Stimulated activated naive CD8-positive, alpha-beta T cell treated with anti-CD3 and anti-CD28 coated beads, Interleukin-15, amount 100 ng/mL, for 72 hours (primary cell): Measurements from ENCODE around the gene CA7.
A peak's percentile ranks its signal among the peaks of the same experiment; 100 is the strongest.

Experiments
- ATAC-seq: fragments of 150-1000 bp; cut with Tn5 transposase; 2 replicates; pipeline ENCODE4 v1.10.0; 2021; ENCODE audit warnings: mild to moderate bottlenecking, moderate library complexity
- DNase-seq, 2 donors: peaks; one replicate each; pipeline ENCODE4 v3.0.0; 2021 to 2022
- H3K27ac Mint-ChIP-seq, 2 donors: one replicate each; pipeline ENCODE4 v1.8.0; 2022; ENCODE audit warnings: mild to moderate bottlenecking in 2 of 2, mixed read lengths in 2 of 2, moderate library complexity in 2 of 2
- H3K27me3 Mint-ChIP-seq: one replicate; pipeline ENCODE4 v1.8.0; 2022; ENCODE audit warnings: mixed read lengths
- H3K4me1 Mint-ChIP-seq: one replicate; pipeline ENCODE4 v1.8.0; 2022; ENCODE audit warnings: mild to moderate bottlenecking, mixed read lengths
- H3K4me3 Mint-ChIP-seq, 2 donors: one replicate each; pipeline ENCODE4 v1.8.0; 2022; ENCODE audit warnings: mild to moderate bottlenecking in 2 of 2, mixed read lengths in 2 of 2, moderate library complexity in 1 of 2
- H3K9me3 Mint-ChIP-seq, 2 donors: one replicate each; pipeline ENCODE4 v1.8.0; 2022; ENCODE audit warnings: mixed read lengths in 2 of 2

CA7 gene

DNA sequence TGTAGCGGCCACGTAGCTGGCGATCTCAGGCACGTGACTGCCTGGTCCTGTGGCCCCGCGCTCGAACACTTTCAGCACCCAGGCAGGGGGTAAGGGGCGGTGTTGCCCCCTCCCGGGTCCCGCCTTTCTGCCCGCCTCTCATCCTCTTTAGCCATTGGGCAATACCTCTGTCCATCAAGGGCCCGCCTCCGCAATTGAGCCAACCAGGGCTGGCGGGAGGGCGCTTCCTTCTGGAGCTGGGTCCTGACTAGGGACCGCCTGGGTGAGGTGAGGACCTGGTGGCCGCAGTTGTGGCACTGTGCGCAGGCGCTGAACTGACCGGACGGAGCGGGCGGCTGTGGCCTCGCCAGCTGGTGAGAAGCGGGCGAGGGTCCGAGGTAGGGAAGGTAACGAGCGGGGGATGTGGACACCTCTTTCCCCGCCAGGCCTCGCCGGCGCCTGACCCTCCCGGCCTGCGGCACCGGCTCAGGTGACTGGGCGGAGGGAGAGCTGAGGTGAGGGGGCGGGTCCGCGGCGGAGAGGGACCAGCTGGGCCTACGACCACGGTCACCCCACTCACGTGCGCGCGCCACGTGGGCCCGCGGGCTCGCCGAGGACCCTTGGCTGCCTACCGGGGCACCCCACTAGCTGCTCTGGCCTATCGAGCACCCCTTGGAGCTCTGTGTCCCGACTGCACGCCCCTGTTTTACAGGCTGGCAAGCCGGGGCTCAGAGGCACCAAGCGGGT, 36.2 kb downstream of the CA7 start, which contains the start of gene PDP2:
PDP2 (plus strand) TSS at position 228 of the 726 bp plus-strand sequence. CDS start 3,770 bp downstream, outside the sequence.
- Mint-ChIP-seq H3K27me3 (no peaks in the 10 kb centered on the region), H3K27ac (peak within 1 kb of the TSS; percentile 97 to 99), H3K9me3 (peaks cover 5 to 7% of the 10 kb centered on the region in 2 donors), H3K4me3 (peak within 1 kb of the TSS; percentile 93 to 98), H3K4me1 (peaks cover 66% of the 10 kb centered on the region)
- ATAC-seq (peak; percentile 94), DNase-seq (peak; percentile 90 to 94)

DNA sequence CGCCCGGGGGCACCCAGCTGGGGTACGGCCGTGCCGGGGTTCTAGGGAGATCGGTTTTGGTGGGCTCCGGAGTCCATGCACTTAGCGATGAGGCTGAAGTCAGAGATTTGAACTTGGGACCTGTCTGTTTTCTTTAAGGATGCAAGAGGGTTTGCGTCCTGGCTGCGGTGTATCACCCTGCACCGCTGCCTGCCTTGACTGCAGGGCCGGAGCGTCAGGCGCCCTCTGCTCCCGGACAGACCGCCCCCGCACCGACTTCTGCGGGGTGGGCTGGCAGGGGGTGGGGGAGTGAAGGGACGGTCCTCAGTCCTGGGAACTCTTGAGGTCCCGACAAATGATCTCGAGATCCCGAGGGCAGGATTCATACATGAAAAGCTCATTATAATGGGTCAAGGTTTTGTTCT, 36.8 kb downstream of the CA7 start:
- Mint-ChIP-seq H3K27ac (no peak overlapping the region), H3K4me3 (peak overlapping the region; percentile 93 to 98), H3K9me3 (peaks cover 4 to 5% of the 10 kb centered on the region in 2 donors), H3K27me3 (no peaks in the 10 kb centered on the region), H3K4me1 (peaks cover 64% of the 10 kb centered on the region)
- peak; percentile 9 for ATAC-seq
- DNase-seq, result peak in 1 of 2 donors; percentile 52

DNA sequence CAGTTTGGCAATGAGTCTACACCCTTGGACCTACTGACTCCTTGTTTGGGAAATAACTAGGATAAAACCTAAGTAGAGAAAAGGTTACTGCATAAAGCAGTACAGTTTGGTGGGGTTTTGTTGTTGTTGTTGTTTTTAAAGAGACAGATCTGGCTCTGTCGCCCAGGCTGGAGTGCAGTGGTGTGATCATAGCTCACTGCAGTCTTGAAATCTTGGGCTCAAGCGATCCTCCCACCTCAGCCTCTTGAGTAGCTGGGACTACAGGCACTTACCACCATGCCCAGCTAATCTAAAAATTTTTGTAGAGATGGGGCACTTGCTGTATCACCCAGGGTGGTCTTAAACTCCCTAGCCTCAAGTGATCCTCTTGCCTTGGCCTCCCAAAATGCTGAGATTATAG, 37.3 kb downstream of the CA7 start:
- ATAC-seq (no peak), DNase-seq (no peak)
- H3K4me1 Mint-ChIP-seq, result peaks cover 61% of the 10 kb centered on the region
- no peaks in the 10 kb centered on the region for H3K9me3 Mint-ChIP-seq
- H3K4me3 Mint-ChIP-seq, result peak overlapping the region; percentile 93 to 98
- H3K27me3 Mint-ChIP-seq, result no peaks in the 10 kb centered on the region
- H3K27ac Mint-ChIP-seq, result no peak overlapping the region

DNA sequence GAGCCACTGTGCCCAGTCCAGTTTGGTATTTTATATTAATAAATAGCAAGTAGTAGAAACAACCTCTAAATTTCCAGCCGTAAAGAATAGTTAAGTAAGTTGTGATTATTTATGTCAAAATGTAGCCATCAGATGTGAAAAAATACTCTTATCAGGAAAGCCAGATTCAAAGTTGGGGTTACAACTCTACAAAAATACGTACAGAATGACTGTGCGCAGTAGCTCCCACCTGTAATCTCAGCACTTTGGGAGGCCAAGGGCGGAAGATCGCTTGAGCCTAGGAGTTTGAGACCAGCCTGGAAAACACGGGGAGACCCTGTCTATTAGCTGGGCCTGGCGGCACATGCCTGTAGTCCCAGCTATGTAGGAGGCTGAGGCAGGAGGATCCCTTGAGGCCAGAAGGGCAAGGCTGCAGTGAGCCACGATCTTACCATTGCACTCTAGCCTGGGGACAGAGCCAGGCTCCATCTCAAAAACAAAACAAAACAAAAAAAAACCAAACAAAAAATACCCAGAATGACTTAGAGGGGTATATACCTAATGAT, 37.8 kb downstream of the CA7 start:
- Mint-ChIP-seq H3K4me3 (peak overlapping the region; percentile 43 to 93), H3K27ac (no peak overlapping the region)
- ATAC-seq, result no peak

DNA sequence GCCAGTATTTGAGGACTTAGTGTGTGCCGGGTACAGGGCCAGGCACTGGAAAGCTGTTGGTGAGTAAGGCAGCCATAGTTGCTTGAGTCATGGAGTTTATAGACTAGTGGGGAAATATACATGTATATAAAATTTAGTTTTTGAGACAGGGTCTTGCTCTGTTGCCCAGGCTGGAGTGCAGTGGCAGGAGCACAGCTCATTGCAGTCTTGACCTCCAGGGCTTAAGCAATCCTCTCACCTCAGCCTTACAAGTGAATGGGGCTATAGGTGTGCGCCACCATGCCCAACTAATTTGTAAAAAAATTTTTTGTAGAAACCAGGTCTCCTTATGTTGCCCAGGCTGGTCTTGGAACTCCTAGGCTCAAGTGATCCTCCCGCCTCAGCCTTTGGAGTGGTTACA, 38.5 kb downstream of the CA7 start:
- H3K9me3 Mint-ChIP-seq, result no peaks in the 10 kb centered on the region
- ATAC-seq (no peak), DNase-seq (no peak)
- H3K27ac Mint-ChIP-seq, result no peak overlapping the region
- H3K4me1 Mint-ChIP-seq, result peaks cover 70% of the 10 kb centered on the region
- H3K27me3 Mint-ChIP-seq, result no peaks in the 10 kb centered on the region
- peak overlapping the region in 1 of 2 donors; percentile 4 for H3K4me3 Mint-ChIP-seq

More for the DNA sequence above, 37.8 kb downstream of the CA7 start:
- Mint-ChIP-seq H3K9me3 (no peaks in the 10 kb centered on the region), H3K27me3 (no peaks in the 10 kb centered on the region), H3K4me1 (peaks cover 65% of the 10 kb centered on the region)
- DNase-seq, result no peak

DNA sequence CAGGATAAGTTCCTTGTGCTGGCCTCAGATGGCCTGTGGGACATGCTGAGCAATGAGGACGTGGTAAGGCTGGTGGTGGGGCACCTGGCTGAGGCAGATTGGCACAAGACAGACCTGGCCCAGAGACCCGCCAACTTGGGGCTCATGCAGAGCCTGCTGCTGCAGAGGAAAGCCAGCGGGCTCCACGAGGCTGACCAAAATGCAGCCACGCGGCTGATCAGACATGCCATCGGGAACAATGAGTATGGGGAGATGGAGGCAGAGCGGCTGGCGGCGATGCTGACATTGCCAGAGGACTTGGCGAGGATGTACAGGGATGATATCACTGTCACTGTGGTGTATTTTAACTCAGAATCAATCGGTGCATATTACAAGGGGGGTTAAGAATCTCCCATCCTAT, 41.3 kb downstream of the CA7 start:
- Mint-ChIP-seq H3K4me3 (no peak overlapping the region), H3K4me1 (peaks cover 56% of the 10 kb centered on the region), H3K9me3 (no peaks in the 10 kb centered on the region), H3K27ac (no peak overlapping the region), H3K27me3 (no peaks in the 10 kb centered on the region)
- DNase-seq (no peak), ATAC-seq (no peak)

DNA sequence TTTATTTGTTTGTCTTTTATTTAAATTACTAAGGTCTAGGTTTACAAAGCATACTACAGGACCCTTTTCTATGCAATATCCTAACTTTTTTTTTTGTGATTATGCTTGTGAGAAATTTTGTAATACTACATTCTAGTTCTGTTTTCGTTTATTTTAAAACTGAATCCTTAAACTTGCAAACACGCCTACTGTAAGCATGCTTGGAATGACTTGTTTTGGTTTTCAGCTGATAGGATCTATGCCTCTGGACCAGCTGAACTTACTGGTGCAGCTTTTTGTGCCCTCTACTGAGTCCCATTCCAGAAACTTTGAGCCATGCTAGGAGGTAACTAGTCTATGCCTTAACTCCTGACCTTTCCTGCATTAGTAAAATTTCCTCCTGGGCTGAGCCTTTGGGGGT, 42.1 kb downstream of the CA7 start:
- Mint-ChIP-seq H3K4me3 (no peak overlapping the region), H3K27me3 (no peaks in the 10 kb centered on the region)
- ATAC-seq, result no peak

DNA sequence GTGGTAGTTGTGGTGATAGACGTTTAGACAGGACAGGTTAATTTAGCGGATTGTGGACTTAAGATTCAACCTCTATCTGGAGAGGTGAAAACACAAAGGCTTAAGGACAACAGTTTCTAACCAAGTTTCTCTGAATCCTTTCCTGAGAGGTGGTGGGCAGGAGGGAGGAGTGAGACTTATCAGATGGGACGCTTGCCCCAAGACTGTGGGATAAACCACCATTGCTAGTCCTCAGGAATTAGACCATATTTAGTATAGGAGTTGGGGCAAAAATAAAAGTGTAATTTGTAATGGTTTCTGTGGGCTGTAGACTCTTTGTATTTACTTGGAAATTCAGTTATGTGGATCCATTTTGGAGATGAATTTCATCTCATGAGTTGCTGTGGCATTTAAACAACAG, 42.7 kb downstream of the CA7 start:
- Mint-ChIP-seq H3K27ac (no peak overlapping the region), H3K4me3 (no peak overlapping the region), H3K4me1 (peaks cover 52% of the 10 kb centered on the region), H3K9me3 (no peaks in the 10 kb centered on the region), H3K27me3 (no peaks in the 10 kb centered on the region)
- ATAC-seq (no peak), DNase-seq (no peak)

More for the DNA sequence above, 42.1 kb downstream of the CA7 start:
- Mint-ChIP-seq H3K9me3 (no peaks in the 10 kb centered on the region), H3K4me1 (peaks cover 56% of the 10 kb centered on the region), H3K27ac (no peak overlapping the region)
- no peak for DNase-seq

DNA sequence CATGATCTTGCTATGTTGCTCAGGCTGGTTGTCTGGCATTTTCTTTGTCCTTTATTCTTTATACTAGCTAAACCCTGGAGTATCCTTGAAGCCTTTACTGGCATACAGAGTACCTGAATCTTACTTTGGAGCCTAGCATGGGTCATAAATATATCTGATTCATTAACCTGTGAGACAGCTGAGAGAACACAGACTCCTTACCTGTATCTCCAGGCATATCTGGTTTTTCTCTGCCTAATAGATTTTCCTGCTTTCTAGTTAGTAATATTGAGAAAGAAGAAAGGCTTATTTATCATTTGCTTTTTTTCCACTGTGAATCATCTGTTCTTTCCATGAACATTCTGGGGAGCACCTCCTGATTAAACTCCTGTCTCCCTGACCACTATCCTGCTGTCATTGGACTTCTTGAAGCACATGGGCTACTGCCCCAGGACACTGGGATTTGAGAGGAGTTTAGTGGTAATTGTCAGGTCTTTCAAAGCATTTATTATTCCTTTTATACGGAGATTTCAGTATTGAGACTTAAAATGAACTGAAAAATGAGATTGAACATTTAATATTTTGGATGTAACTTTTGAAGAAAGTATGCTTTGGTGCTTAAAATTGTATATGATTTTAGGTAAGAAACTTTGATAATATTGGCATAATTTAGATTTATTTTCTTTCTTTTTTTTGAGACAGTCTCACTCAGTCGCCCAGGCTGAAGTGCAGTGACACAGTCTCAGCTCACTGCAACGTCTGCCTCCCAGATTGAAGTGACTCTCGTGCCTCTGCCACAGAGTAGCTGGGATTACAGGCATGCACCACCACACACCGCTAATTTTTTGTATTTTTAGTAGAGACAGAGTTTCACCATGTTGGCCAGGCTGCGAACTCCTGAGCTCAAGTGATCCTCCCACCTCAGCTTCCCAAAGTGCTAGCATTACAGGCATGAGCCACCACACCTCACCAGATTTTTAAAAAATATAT, 44.7 kb downstream of the CA7 start:
- Mint-ChIP-seq H3K27me3 (no peaks in the 10 kb centered on the region), H3K27ac (peak overlapping the region; percentile 59 to 79), H3K9me3 (no peaks in the 10 kb centered on the region), H3K4me3 (no peak overlapping the region), H3K4me1 (peaks cover 52% of the 10 kb centered on the region)
- ATAC-seq, result no peak
- no peak for DNase-seq

DNA sequence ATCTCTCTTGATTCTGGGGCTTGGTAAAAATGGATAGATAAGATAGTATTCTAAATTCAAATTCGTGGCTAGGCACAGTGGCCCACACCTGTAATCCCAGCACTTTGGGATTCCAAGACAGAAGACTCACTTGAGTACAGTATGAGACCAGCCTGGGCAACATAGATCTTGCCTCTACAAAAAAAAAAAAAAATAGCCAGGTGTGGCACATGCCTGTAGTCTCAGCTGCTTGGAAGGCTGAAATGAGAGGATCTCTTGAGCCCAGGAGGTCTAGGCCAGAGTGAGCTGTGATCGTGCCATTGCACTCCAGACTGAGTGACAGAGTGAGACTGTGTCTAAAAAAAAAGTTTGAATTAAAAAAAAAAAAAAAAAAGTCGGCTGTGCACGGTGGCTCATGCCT, 45.4 kb downstream of the CA7 start:
- DNase-seq (no peak), ATAC-seq (no peak)
- Mint-ChIP-seq H3K27me3 (no peaks in the 10 kb centered on the region), H3K9me3 (no peaks in the 10 kb centered on the region), H3K4me1 (peaks cover 48% of the 10 kb centered on the region), H3K4me3 (no peak overlapping the region), H3K27ac (peak overlapping the region; percentile 55 to 59)

DNA sequence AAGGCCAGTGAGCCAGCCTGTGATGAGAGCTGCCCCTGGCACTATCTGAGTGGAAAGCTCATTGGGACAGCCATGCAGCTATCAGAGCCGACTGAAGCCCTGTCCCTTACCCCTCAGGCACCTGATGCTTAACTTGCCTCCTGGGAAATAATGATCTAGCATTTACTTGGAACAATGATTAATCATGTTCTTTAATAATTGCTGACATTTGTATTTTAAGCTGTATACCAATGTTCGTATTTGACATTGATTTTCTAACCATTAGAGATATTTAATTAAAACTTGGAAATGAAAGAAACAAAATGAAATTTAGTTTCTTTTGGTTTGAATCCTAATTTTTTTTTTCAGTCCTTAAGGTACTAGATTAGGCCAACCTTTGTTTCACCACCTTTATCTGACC, 46.6 kb downstream of the CA7 start:
- no peak for DNase-seq
- Mint-ChIP-seq H3K27me3 (no peaks in the 10 kb centered on the region), H3K9me3 (no peaks in the 10 kb centered on the region), H3K4me3 (no peak overlapping the region), H3K4me1 (peaks cover 48% of the 10 kb centered on the region), H3K27ac (no peak overlapping the region)
- no peak for ATAC-seq

DNA sequence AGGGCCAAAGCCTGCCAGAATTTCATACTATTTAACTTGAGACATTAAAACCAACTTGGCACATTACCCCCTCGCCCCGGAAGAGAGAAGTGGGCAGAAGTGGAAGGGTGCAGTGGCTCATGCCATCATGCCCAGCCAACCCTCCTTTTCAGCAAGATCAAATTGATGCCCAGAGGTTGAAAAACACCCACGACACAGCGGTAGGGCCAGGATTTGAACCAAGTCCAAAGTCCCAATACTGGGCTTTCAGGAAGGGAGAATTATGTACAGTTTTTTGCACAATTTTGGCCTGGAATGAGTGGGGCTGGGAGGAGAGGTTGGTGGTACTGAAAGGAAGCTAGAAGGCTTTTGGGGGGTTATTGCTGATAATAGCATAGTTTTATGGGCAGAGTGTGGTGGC, 47.1 kb downstream of the CA7 start:
- no peak overlapping the region for H3K27ac Mint-ChIP-seq

DNA sequence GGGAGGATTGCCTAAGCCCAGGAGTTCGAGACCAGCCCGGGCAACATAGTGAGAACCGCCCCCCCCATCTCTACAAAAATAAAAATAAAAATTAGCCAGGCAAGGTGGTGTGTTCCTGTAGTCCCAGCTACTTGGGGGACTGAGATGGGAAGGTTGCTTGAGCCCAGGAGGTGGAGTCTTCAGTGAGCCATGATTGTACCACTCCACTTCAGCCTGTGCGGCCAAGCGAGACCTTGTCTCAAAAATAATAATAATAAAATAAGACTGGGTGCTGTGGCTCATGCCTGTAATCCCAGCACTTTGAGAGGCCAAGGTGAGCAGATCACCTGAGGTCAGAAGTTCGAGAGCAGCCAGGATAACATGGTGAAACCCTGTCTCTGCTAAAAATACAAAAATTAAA, 47.6 kb downstream of the CA7 start:
- Mint-ChIP-seq H3K27me3 (no peaks in the 10 kb centered on the region), H3K9me3 (no peaks in the 10 kb centered on the region), H3K4me3 (no peak overlapping the region), H3K4me1 (peaks cover 46% of the 10 kb centered on the region), H3K27ac (no peak overlapping the region)
- DNase-seq (no peak), ATAC-seq (no peak)

More for the DNA sequence above, 47.1 kb downstream of the CA7 start:
- peaks cover 50% of the 10 kb centered on the region for H3K4me1 Mint-ChIP-seq
- no peak for ATAC-seq
- H3K9me3 Mint-ChIP-seq, result no peaks in the 10 kb centered on the region
- H3K4me3 Mint-ChIP-seq, result no peak overlapping the region
- no peak for DNase-seq
- H3K27me3 Mint-ChIP-seq, result no peaks in the 10 kb centered on the region

DNA sequence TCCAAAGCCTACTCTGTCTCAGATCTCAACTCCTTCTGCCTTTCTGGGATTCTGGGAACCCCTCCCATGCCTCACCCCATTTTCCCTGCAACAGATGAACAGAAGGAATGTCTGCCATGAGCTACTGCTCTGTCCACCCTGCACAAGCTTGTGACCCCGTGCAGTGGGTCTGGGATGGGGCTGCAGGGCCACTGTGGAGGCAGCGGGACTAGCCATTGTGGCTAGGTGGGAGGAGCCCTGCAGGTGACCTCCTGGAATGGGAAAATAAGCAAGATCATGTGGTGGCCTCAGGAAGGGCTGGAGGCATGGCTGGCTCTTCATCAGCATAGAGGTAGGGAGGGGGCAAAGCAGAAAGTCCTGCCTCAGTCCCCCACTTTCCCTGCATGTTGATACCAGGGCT, 49.8 kb downstream of the CA7 start:
- Mint-ChIP-seq H3K27ac (no peak overlapping the region), H3K4me3 (no peak overlapping the region), H3K27me3 (no peaks in the 10 kb centered on the region), H3K9me3 (no peaks in the 10 kb centered on the region), H3K4me1 (peaks cover 25% of the 10 kb centered on the region)
- DNase-seq (no peak), ATAC-seq (no peak)

DNA sequence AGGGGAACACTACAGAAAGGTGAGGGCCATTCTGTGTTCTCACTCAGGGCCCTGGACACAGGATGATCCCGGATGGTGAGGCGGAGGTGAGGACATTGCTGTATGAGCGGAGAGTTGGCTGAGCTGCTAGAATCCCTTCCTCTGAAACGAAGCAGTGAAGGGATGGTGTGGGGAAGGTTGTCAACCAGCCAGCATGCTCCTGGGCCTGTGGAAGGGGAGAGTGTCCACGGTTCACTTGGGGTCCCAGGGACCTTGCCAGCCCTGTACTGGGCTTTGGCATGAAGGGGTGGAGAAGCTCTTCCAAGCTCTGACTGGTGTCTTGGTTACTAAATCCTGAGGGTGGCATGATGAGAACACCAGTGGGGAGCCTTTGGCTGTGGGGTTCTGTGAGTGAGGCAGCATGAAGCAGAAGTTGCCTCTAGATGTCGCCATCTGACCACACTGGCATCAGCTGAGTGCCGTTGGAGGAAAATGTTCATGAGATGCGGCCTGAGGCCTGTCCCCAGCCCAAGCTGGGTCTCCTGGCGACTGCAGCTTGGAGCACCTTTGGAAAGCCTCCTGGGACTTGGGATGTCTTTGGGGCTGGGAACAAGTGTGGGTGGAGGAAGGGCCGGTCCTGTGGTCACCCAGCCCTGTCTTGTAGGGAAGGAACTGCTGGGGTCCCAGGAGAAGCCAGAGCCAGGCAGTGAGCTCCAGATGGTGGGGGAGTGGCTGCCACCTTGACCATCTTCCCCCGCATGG, 50.9 kb downstream of the CA7 start:
- H3K27me3 Mint-ChIP-seq, result no peaks in the 10 kb centered on the region
- peaks cover 25% of the 10 kb centered on the region for H3K4me1 Mint-ChIP-seq
- DNase-seq, result peak; percentile 49 to 63
- H3K27ac Mint-ChIP-seq, result no peak overlapping the region
- no peak overlapping the region for H3K4me3 Mint-ChIP-seq
- no peaks in the 10 kb centered on the region for H3K9me3 Mint-ChIP-seq
- peak; percentile 92 for ATAC-seq
